Measurements from ENCODE around the gene FBXO46.

Gene FBXO46

DNA sequence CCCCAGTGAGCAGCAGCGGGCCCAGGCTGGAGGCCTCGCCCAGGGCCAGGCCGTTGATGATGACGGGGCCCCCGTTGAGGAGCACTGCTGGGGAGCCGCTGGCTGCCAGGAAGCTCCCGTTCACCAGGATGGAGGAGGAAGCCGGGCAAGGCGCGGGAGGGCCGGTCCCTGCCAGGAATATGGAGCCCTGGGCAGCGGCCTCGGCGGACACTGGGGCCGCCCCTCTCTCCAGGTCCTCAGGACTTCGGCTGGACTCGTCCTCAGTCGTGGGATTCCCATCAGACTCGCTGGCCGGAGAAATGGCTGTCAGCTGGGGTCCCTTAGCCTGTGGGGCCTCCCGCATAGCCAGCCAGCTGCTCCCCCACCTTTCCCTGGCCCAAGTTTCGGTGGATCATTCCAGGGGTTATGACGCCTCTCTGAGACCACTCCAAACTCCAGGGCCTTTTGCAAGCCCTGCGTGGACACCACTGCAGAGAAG, 36.2 kb upstream of the FBXO46 start:
- Histone ChIP-seq H3K27ac (ENCODE audit: low read depth in 2 of 2, low read length in 2 of 2) (peak overlapping the region; percentile 96 to 97), H3K4me1 (ENCODE audit: control insufficient read depth in 2 of 2, insufficient read depth in 2 of 2, low read length in 2 of 2) (peaks cover 17 to 23% of the 10 kb centered on the region in 2 donors), H3K9ac (ENCODE audit: low read depth in 1 of 2, low read length in 2 of 2) (peak overlapping the region; percentile 66 to 73), H3K27me3 (ENCODE audit: control insufficient read depth in 2 of 2, insufficient read depth in 2 of 2, low read length in 2 of 2) (no peaks in the 10 kb centered on the region), H3K36me3 (ENCODE audit: control insufficient read depth in 2 of 2, insufficient read depth in 2 of 2, low read length in 2 of 2) (no peaks in the 10 kb centered on the region), H3K9me3 (ENCODE audit: control insufficient read depth in 2 of 2, low read length in 2 of 2) (no peaks in the 10 kb centered on the region), H3K4me3 (ENCODE audit: low read length in 2 of 2) (peak overlapping the region; percentile 89 to 94)

DNA sequence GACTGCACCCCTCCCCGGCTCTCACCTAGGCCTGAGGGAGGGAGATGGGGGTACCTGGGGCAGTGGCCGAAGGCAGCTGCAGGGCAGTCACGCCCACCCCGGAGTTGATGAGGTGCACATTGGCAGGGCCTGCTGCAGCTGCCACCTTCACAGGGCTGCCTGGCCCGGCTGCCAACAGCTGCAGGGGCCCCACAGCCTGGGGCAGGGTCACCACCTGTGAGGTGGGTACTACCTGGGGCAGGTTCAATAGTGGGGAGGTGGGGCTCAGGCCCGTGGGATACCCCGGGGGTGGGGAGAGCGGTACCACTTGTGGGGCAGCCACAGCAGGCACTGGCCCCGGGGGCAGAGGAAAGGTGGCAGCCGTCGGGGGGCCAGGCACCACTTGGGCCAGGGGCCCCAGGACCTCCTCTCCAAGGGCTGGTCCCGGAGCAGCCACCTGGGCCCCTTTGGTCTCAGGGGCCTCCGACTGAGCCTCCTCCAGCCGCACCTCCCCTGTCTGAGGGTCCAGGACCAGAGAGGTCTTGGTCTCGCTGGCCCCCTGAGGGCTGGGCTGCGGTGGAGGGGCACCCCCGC, 35.7 kb upstream of the FBXO46 start:
- Histone ChIP-seq H3K27ac (ENCODE audit: low read depth in 2 of 2, low read length in 2 of 2) (peak overlapping the region; percentile 96 to 97), H3K4me1 (ENCODE audit: control insufficient read depth in 2 of 2, insufficient read depth in 2 of 2, low read length in 2 of 2) (peaks cover 17 to 19% of the 10 kb centered on the region in 2 donors), H3K36me3 (ENCODE audit: control insufficient read depth in 2 of 2, insufficient read depth in 2 of 2, low read length in 2 of 2) (no peaks in the 10 kb centered on the region), H3K9me3 (ENCODE audit: control insufficient read depth in 2 of 2, low read length in 2 of 2) (no peaks in the 10 kb centered on the region), H3K27me3 (ENCODE audit: control insufficient read depth in 2 of 2, insufficient read depth in 2 of 2, low read length in 2 of 2) (no peaks in the 10 kb centered on the region), H3K9ac (ENCODE audit: low read depth in 1 of 2, low read length in 2 of 2) (peak overlapping the region; percentile 66 to 73), H3K4me3 (ENCODE audit: low read length in 2 of 2) (peak overlapping the region in 1 of 2 donors; percentile 94)

DNA sequence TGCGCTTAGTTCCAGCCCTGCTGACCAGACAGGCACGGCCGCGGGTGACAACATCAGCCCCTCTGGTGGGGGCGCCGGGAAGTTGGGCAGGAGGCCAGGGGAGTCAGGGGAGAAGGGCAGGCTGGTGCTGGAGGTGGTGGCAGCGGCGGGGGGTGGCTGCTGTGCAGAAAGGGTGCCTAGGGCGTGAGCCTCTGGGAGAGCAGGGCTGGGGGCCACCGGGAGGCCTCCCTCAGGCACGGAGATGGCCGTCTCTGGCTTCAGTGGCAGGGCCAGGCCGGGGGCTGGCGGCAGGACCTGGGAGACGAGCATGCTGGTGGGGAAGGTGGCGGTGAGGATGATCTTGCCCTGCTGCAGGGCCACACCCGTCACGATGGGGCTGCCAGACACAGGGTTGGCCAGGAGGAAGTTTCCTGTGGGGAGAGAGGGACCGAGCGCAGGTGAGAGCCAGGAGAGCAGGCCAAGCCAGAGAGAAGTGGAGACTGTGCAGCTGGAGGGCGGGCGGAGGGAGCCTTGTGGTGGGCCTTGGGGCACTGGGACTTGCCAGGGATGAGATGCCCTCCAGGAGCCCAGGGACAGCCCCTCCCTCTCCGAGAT, 35.1 kb upstream of the FBXO46 start:
- H3K9ac ChIP-seq (ENCODE audit: low read depth in 1 of 2, low read length in 2 of 2): no peak overlapping the region
- H3K27me3 ChIP-seq (ENCODE audit: control insufficient read depth in 2 of 2, insufficient read depth in 2 of 2, low read length in 2 of 2): no peaks in the 10 kb centered on the region
- no peaks in the 10 kb centered on the region for H3K9me3 ChIP-seq (ENCODE audit: control insufficient read depth in 2 of 2, low read length in 2 of 2)
- no peaks in the 10 kb centered on the region for H3K36me3 ChIP-seq (ENCODE audit: control insufficient read depth in 2 of 2, insufficient read depth in 2 of 2, low read length in 2 of 2)
- H3K4me1 ChIP-seq (ENCODE audit: control insufficient read depth in 2 of 2, insufficient read depth in 2 of 2, low read length in 2 of 2): peaks cover 11 to 13% of the 10 kb centered on the region in 2 donors
- H3K4me3 ChIP-seq (ENCODE audit: low read length in 2 of 2): no peak overlapping the region
- no peak overlapping the region for H3K27ac ChIP-seq (ENCODE audit: low read depth in 2 of 2, low read length in 2 of 2)

DNA sequence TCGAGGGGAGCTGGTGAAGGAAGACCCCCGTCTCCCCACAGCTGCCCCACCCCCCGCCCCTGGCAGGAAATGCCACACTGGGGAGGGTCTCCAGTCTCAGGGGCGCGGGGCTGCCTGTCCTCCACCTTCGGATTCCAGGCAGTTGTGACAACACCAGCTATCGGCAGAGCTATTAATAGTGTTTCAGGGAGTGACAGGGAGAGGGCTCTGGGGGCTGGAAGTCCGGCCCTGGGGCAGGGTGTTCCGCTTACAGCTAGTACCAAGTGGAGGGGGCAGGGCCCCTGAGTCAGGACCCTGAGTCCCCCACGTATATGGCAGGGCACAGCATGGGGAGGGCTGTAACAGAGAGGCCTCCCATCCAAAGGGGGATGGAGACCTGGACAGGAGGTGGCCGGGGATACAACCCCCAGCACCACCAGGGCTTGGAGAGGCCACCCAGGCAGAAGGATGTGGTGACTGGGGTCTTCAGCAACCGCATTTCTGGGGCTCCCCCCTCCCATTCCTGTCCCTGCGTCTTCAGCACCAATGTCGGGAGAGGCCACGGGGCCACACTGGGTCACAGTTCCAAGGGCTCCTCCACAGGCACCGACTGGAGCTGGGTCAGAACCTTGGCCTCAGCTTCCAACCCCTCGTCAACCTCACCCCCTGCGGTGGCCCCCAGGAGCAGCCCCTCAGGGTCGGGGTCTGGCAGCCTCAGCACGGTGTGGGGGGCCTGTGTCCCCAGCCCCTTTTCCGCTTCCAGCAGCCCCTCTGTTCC, 34.4 kb upstream of the FBXO46 start:
- H3K36me3 ChIP-seq (ENCODE audit: control insufficient read depth in 2 of 2, insufficient read depth in 2 of 2, low read length in 2 of 2): no peaks in the 10 kb centered on the region
- H3K4me3 ChIP-seq (ENCODE audit: low read length in 2 of 2): no peak overlapping the region
- H3K9ac ChIP-seq (ENCODE audit: low read depth in 1 of 2, low read length in 2 of 2): no peak overlapping the region
- H3K4me1 ChIP-seq (ENCODE audit: control insufficient read depth in 2 of 2, insufficient read depth in 2 of 2, low read length in 2 of 2): peaks cover 11 to 13% of the 10 kb centered on the region in 2 donors
- no peaks in the 10 kb centered on the region for H3K9me3 ChIP-seq (ENCODE audit: control insufficient read depth in 2 of 2, low read length in 2 of 2)
- no peak overlapping the region for H3K27ac ChIP-seq (ENCODE audit: low read depth in 2 of 2, low read length in 2 of 2)
- H3K27me3 ChIP-seq (ENCODE audit: control insufficient read depth in 2 of 2, insufficient read depth in 2 of 2, low read length in 2 of 2): no peaks in the 10 kb centered on the region

DNA sequence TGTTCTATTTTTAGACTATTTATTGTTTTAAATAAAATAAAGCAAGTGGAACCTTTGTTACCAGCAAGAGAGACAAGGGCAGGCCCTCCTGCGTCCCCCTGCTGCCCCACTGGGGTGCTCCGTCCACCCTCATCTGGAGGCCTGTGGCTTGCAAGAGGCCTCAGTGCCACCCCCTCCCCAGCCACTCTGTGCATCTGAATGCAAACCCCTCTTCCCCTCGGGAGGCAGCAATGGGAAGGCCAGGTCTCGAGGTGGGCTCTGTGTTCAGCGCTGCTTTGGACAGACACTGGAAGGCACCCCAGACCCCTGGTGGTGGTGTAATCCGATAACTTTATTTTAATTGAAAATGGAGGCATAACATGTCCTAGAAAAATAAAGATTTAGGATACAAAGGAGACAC, 33.8 kb upstream of the FBXO46 start:
- H3K9me3 ChIP-seq (ENCODE audit: control insufficient read depth in 2 of 2, low read length in 2 of 2): no peaks in the 10 kb centered on the region
- H3K27ac ChIP-seq (ENCODE audit: low read depth in 2 of 2, low read length in 2 of 2): no peak overlapping the region
- no peak overlapping the region for H3K4me3 ChIP-seq (ENCODE audit: low read length in 2 of 2)
- H3K9ac ChIP-seq (ENCODE audit: low read depth in 1 of 2, low read length in 2 of 2): no peak overlapping the region
- H3K36me3 ChIP-seq (ENCODE audit: control insufficient read depth in 2 of 2, insufficient read depth in 2 of 2, low read length in 2 of 2): no peaks in the 10 kb centered on the region
- peaks cover 9 to 11% of the 10 kb centered on the region in 2 donors for H3K4me1 ChIP-seq (ENCODE audit: control insufficient read depth in 2 of 2, insufficient read depth in 2 of 2, low read length in 2 of 2)
- H3K27me3 ChIP-seq (ENCODE audit: control insufficient read depth in 2 of 2, insufficient read depth in 2 of 2, low read length in 2 of 2): no peaks in the 10 kb centered on the region

DNA sequence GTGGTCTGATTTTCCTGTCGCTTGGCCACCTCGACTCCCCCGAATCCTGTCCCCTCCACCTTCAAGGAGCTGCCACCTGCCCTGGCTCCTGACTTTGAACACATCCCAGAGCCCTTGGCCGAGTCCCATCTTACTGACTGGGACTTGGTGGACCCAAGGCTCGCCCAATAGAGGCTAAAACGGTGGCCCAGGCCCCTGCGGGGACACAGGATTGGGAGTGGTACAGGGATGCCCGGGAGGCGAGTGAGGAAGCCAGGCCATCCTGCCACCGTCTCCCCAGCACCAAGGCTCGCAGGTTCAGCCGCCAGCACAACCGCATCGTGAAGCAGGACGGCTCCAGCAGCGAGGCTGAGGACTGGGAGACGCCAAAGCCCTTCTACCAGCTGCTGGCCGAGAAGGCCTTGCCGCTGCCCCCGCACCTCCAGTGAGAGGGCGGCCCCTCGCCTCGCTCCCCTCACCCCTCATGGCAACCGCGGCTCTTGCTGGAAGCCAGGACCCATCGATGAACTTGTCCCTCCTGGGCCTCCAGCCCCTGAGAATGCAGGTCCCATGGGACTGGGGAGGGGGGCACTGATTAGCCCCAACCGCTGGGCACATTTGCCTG, 33.1 kb upstream of the FBXO46 start:
- no peaks in the 10 kb centered on the region for H3K36me3 ChIP-seq (ENCODE audit: control insufficient read depth in 2 of 2, insufficient read depth in 2 of 2, low read length in 2 of 2)
- no peaks in the 10 kb centered on the region for H3K27me3 ChIP-seq (ENCODE audit: control insufficient read depth in 2 of 2, insufficient read depth in 2 of 2, low read length in 2 of 2)
- no peak overlapping the region for H3K4me3 ChIP-seq (ENCODE audit: low read length in 2 of 2)
- H3K9ac ChIP-seq (ENCODE audit: low read depth in 1 of 2, low read length in 2 of 2): peak overlapping the region in 1 of 2 donors; percentile 1
- no peaks in the 10 kb centered on the region for H3K9me3 ChIP-seq (ENCODE audit: control insufficient read depth in 2 of 2, low read length in 2 of 2)
- H3K27ac ChIP-seq (ENCODE audit: low read depth in 2 of 2, low read length in 2 of 2): no peak overlapping the region
- peaks cover 9 to 11% of the 10 kb centered on the region in 2 donors for H3K4me1 ChIP-seq (ENCODE audit: control insufficient read depth in 2 of 2, insufficient read depth in 2 of 2, low read length in 2 of 2)

DNA sequence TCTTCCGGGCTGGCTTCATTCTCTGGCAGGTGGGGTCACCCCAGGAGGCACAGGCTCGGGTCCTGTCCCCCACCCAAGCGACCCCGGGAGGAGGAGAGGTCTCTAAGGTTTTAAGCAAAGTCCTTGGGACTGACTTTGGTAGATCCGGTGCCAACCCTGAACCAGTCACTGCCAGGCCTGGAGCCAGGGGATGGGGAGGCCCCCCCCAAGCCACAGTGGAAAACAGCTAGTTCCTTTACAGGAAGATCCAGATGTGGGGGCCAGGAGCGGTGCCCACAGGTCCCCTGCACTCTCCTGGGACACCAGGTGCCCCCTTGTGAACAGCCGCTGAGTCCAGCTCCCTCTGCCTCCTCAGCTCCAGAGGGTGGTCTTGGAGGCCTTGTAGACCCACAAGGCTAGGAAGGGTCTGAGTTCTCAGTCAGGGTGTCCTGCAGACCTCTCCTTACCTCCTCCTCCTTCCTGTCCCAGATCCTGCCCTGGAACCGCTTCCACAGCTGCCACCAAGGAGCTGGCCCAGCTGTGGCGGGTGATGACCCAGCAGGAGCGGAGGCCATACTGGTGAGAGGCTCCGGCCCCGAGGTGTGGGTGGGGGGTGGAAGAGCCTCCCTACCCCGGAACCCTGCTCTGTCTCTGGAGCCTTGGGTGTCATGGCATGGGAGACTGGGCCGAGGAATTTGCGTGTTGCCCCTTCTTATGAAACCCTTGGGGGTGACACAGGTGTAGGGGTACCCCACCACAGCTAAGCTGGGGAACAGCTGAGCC, 32.4 kb upstream of the FBXO46 start:
- H3K36me3 ChIP-seq (ENCODE audit: control insufficient read depth in 2 of 2, insufficient read depth in 2 of 2, low read length in 2 of 2): no peaks in the 10 kb centered on the region
- H3K9me3 ChIP-seq (ENCODE audit: control insufficient read depth in 2 of 2, low read length in 2 of 2): no peaks in the 10 kb centered on the region
- H3K4me3 ChIP-seq (ENCODE audit: low read length in 2 of 2): no peak overlapping the region
- H3K9ac ChIP-seq (ENCODE audit: low read depth in 1 of 2, low read length in 2 of 2): no peak overlapping the region
- peaks cover 9 to 11% of the 10 kb centered on the region in 2 donors for H3K4me1 ChIP-seq (ENCODE audit: control insufficient read depth in 2 of 2, insufficient read depth in 2 of 2, low read length in 2 of 2)
- no peaks in the 10 kb centered on the region for H3K27me3 ChIP-seq (ENCODE audit: control insufficient read depth in 2 of 2, insufficient read depth in 2 of 2, low read length in 2 of 2)
- H3K27ac ChIP-seq (ENCODE audit: low read depth in 2 of 2, low read length in 2 of 2): no peak overlapping the region

DNA sequence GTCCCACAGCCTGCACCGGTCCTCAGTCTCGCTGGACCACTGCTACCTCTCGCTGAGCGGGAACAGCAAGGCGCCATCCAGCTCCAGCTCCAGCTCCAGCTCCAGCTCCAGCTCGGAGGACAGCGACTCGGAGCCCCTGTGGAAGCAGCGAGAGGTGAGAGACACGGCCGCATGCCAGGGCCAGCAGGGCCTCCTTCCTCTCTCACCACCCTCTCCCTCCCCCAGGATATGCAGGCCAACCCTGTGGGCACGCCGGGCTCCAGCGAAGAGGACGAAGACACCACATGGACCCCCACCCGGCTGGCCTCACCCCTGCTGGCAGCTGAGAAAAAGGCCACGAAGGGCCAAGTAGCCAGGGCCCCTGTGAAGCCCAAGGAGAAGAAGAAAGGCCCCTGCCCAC, 31.0 kb upstream of the FBXO46 start:
- Histone ChIP-seq H3K9ac (ENCODE audit: low read depth in 1 of 2, low read length in 2 of 2) (no peak overlapping the region), H3K27me3 (ENCODE audit: control insufficient read depth in 2 of 2, insufficient read depth in 2 of 2, low read length in 2 of 2) (no peaks in the 10 kb centered on the region), H3K4me1 (ENCODE audit: control insufficient read depth in 2 of 2, insufficient read depth in 2 of 2, low read length in 2 of 2) (peaks cover 4 to 9% of the 10 kb centered on the region in 2 donors), H3K9me3 (ENCODE audit: control insufficient read depth in 2 of 2, low read length in 2 of 2) (no peaks in the 10 kb centered on the region), H3K36me3 (ENCODE audit: control insufficient read depth in 2 of 2, insufficient read depth in 2 of 2, low read length in 2 of 2) (no peaks in the 10 kb centered on the region), H3K27ac (ENCODE audit: low read depth in 2 of 2, low read length in 2 of 2) (no peak overlapping the region), H3K4me3 (ENCODE audit: low read length in 2 of 2) (no peak overlapping the region)

DNA sequence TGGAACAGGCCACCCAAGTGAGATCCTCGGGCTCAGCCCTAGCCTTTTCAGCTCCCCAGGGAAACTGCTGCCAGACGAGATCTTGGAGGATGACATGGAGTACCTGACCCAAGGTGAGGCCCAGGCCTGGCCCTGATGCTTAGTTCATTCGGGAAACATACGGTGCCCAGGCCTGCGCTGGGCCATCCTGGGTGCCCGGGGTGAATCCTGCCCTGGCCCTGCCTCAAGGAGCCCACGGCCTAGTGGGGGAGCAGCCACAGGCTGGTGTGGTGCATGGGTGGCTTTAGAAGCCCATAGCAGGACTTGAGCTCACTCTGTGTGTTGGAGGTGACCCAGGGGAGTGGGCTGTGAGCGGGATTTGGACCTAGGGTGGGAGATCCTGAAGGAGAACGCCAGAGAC, 28.2 kb upstream of the FBXO46 start:
- H3K9ac ChIP-seq (ENCODE audit: low read depth in 1 of 2, low read length in 2 of 2): no peak overlapping the region
- H3K4me3 ChIP-seq (ENCODE audit: low read length in 2 of 2): no peak overlapping the region
- H3K27me3 ChIP-seq (ENCODE audit: control insufficient read depth in 2 of 2, insufficient read depth in 2 of 2, low read length in 2 of 2): no peaks in the 10 kb centered on the region
- no peaks in the 10 kb centered on the region for H3K36me3 ChIP-seq (ENCODE audit: control insufficient read depth in 2 of 2, insufficient read depth in 2 of 2, low read length in 2 of 2)
- no peak overlapping the region for H3K27ac ChIP-seq (ENCODE audit: low read depth in 2 of 2, low read length in 2 of 2)
- H3K9me3 ChIP-seq (ENCODE audit: control insufficient read depth in 2 of 2, low read length in 2 of 2): no peaks in the 10 kb centered on the region
- H3K4me1 ChIP-seq (ENCODE audit: control insufficient read depth in 2 of 2, insufficient read depth in 2 of 2, low read length in 2 of 2): no peaks in the 10 kb centered on the region
